Measurements from ENCODE around the gene OSBP2. TPM values are rescaled to one million over a fixed set of nuclear protein-coding genes. Genes with fewer than 3 reads are reported as not detected.

The OSBP2 gene
- total and polyA plus RNA-seq, 2 donors: 0.46 to 1.4 TPM

DNA sequence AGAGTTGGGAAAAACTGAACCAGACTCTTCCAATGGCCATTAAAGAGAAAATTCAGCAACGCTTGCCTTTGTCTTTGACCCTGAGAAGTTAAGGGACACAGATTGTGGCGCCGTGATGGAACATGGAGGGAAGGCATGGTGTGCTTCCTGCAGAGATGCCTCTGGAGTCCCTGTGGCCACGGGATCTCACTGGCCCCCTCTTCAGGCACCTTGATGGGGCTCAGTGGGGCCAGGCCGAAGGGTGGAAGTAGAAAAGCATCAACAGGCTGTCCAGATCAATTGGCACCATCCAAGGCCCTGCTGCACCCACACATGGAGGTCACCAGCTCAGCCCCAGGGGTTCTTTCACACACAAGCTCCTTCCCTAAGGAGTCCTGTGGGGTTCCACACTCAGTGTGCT lies 231.0 kb downstream of the OSBP2 start:
- Histone ChIP-seq H3K27me3 (ENCODE audit: control insufficient read depth in 2 of 2, insufficient read depth in 1 of 2, low read length in 1 of 2) (peaks cover 3 to 17% of the 10 kb centered on the region in 2 donors), H3K27ac (ENCODE audit: low read depth in 1 of 2, low read length in 1 of 2) (no peak overlapping the region), H3K4me3 (ENCODE audit: low read length in 2 of 2) (no peak overlapping the region), H3K9me3 (ENCODE audit: control insufficient read depth in 2 of 2, insufficient read depth in 1 of 2, low read length in 1 of 2) (peaks cover 0 to 4% of the 10 kb centered on the region in 2 donors), H3K4me1 (ENCODE audit: control insufficient read depth in 2 of 2, insufficient read depth in 2 of 2, low read length in 2 of 2) (peaks cover 0 to 9% of the 10 kb centered on the region in 2 donors), H3K36me3 (ENCODE audit: control insufficient read depth in 2 of 2, insufficient read depth in 2 of 2, low read length in 1 of 2) (peaks cover 39 to 40% of the 10 kb centered on the region in 2 donors)
- 98% methylated on average over 5 of the region's 5 CpGs for WGBS
- no peak for DNase-seq (ENCODE audit: low read depth in 6 of 9, low spot score in 9 of 9)

- H3K27ac ChIP-seq (ENCODE audit: low read depth in 1 of 2, low read length in 1 of 2): no peak overlapping the region
- WGBS: 97% methylated on average over 4 of the region's 4 CpGs
- H3K36me3 ChIP-seq (ENCODE audit: control insufficient read depth in 2 of 2, insufficient read depth in 2 of 2, low read length in 1 of 2): peaks cover 39 to 48% of the 10 kb centered on the region in 2 donors
- peaks cover 0 to 6% of the 10 kb centered on the region in 2 donors for H3K4me1 ChIP-seq (ENCODE audit: control insufficient read depth in 2 of 2, insufficient read depth in 2 of 2, low read length in 2 of 2)
- H3K4me3 ChIP-seq (ENCODE audit: low read length in 2 of 2): no peak overlapping the region
- peaks cover 0 to 4% of the 10 kb centered on the region in 2 donors for H3K9me3 ChIP-seq (ENCODE audit: control insufficient read depth in 2 of 2, insufficient read depth in 1 of 2, low read length in 1 of 2)
- H3K27me3 ChIP-seq (ENCODE audit: control insufficient read depth in 2 of 2, insufficient read depth in 1 of 2, low read length in 1 of 2): peaks cover 0 to 8% of the 10 kb centered on the region in 2 donors
- no peak for DNase-seq (ENCODE audit: low read depth in 6 of 9, low spot score in 9 of 9)
Observed at GRCh38 chr22:30926706-30927105, 232.0 kb downstream of the OSBP2 start.

DNA sequence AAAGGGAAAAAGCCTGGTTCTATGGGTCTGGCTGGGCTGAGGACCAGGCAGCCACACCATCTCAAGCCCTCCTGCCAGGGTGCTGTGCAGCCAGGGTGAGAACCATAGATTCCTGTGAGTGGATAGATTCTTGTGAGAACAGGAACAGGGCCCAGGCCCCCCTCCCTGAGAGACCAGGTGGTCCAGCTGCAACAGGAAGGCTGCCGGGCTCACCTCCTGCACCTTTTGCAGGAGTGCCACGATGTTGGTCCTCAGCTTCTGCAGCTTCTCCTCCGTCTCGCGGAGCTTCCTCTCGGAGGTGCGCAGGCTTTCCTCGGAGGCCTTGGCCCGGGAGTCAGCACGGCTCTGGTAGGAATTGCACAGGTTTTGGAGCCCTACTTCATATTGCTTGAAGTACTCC lies 233.1 kb downstream of the OSBP2 start:
- Histone ChIP-seq H3K4me3 (ENCODE audit: low read length in 2 of 2) (no peak overlapping the region), H3K36me3 (ENCODE audit: control insufficient read depth in 2 of 2, insufficient read depth in 2 of 2, low read length in 1 of 2) (peaks cover 48 to 59% of the 10 kb centered on the region in 2 donors), H3K4me1 (ENCODE audit: control insufficient read depth in 2 of 2, insufficient read depth in 2 of 2, low read length in 2 of 2) (no peaks in the 10 kb centered on the region), H3K27me3 (ENCODE audit: control insufficient read depth in 2 of 2, insufficient read depth in 1 of 2, low read length in 1 of 2) (no peaks in the 10 kb centered on the region), H3K9me3 (ENCODE audit: control insufficient read depth in 2 of 2, insufficient read depth in 1 of 2, low read length in 1 of 2) (no peaks in the 10 kb centered on the region), H3K27ac (ENCODE audit: low read depth in 1 of 2, low read length in 1 of 2) (no peak overlapping the region)
- WGBS: 97% methylated on average over 10 of the region's 10 CpGs
- DNase-seq (ENCODE audit: low read depth in 6 of 9, low spot score in 9 of 9): no peak

- H3K36me3 ChIP-seq (ENCODE audit: control insufficient read depth in 2 of 2, insufficient read depth in 2 of 2, low read length in 1 of 2): peaks cover 54 to 65% of the 10 kb centered on the region in 2 donors
- H3K4me1 ChIP-seq (ENCODE audit: control insufficient read depth in 2 of 2, insufficient read depth in 2 of 2, low read length in 2 of 2): no peaks in the 10 kb centered on the region
- DNase-seq (ENCODE audit: low read depth in 6 of 9, low spot score in 9 of 9): no peak
- WGBS: over 99% methylated on average over 6 of the region's 6 CpGs
- no peaks in the 10 kb centered on the region for H3K27me3 ChIP-seq (ENCODE audit: control insufficient read depth in 2 of 2, insufficient read depth in 1 of 2, low read length in 1 of 2)
- H3K27ac ChIP-seq (ENCODE audit: low read depth in 1 of 2, low read length in 1 of 2): no peak overlapping the region
- no peaks in the 10 kb centered on the region for H3K9me3 ChIP-seq (ENCODE audit: control insufficient read depth in 2 of 2, insufficient read depth in 1 of 2, low read length in 1 of 2)
- no peak overlapping the region for H3K4me3 ChIP-seq (ENCODE audit: low read length in 2 of 2)
Observed at GRCh38 chr22:30928401-30928800, 233.7 kb downstream of the OSBP2 start.

GRCh38 chr22:30930228-30930627 lies 235.6 kb downstream of the OSBP2 start:
- Histone ChIP-seq H3K27ac (ENCODE audit: low read depth in 1 of 2, low read length in 1 of 2) (no peak overlapping the region), H3K4me3 (ENCODE audit: low read length in 2 of 2) (no peak overlapping the region), H3K27me3 (ENCODE audit: control insufficient read depth in 2 of 2, insufficient read depth in 1 of 2, low read length in 1 of 2) (no peaks in the 10 kb centered on the region), H3K9me3 (ENCODE audit: control insufficient read depth in 2 of 2, insufficient read depth in 1 of 2, low read length in 1 of 2) (no peaks in the 10 kb centered on the region), H3K4me1 (ENCODE audit: control insufficient read depth in 2 of 2, insufficient read depth in 2 of 2, low read length in 2 of 2) (no peaks in the 10 kb centered on the region), H3K36me3 (ENCODE audit: control insufficient read depth in 2 of 2, insufficient read depth in 2 of 2, low read length in 1 of 2) (peaks cover 66 to 77% of the 10 kb centered on the region in 2 donors)
- no peak for DNase-seq (ENCODE audit: low read depth in 6 of 9, low spot score in 9 of 9)
- WGBS: over 99% methylated on average over 3 of the region's 3 CpGs

DNA sequence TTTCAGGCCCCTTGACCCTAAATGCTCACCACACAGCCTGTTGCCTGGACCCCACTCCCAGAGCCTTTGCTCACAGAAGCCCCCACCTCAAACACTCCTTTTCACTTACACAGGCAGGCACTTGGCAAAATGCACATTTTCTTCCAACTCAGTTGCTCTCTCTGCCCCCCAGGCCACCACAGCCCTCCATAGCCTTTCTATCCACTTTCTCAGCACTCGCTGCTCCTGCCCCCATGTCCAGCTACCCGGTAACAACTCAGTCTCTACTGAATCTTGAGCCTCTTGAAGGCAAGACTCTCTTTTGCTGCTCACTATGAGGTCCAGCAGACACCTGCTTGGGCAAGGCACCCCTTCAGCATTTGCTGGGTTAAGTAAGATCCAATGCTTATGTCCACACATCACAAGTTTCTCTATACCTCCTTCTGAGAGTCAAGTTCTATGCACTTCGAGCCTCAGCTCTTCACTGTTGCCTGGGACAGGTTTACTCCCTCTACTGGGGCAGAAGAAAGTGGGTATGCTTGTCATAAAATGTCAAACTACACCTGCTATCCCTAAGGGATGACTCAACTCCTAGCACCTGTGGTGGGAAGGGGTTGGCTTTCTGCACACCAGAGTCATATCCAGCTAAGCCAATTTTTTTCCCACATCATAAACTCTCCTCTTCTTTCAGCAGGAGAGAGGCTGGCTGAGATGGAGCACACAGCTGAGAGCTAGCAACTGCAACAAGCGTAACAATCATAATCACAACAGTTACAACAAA lies 237.0 kb downstream of the OSBP2 start:
- no peaks in the 10 kb centered on the region for H3K27me3 ChIP-seq (ENCODE audit: control insufficient read depth in 2 of 2, insufficient read depth in 1 of 2, low read length in 1 of 2)
- H3K36me3 ChIP-seq (ENCODE audit: control insufficient read depth in 2 of 2, insufficient read depth in 2 of 2, low read length in 1 of 2): peaks cover 61 to 79% of the 10 kb centered on the region in 2 donors
- 97% methylated on average over 4 of the region's 4 CpGs for WGBS
- no peak overlapping the region for H3K27ac ChIP-seq (ENCODE audit: low read depth in 1 of 2, low read length in 1 of 2)
- no peak overlapping the region for H3K4me3 ChIP-seq (ENCODE audit: low read length in 2 of 2)
- H3K9me3 ChIP-seq (ENCODE audit: control insufficient read depth in 2 of 2, insufficient read depth in 1 of 2, low read length in 1 of 2): no peaks in the 10 kb centered on the region
- no peak for DNase-seq (ENCODE audit: low read depth in 6 of 9, low spot score in 9 of 9)
- no peaks in the 10 kb centered on the region for H3K4me1 ChIP-seq (ENCODE audit: control insufficient read depth in 2 of 2, insufficient read depth in 2 of 2, low read length in 2 of 2)

DNA sequence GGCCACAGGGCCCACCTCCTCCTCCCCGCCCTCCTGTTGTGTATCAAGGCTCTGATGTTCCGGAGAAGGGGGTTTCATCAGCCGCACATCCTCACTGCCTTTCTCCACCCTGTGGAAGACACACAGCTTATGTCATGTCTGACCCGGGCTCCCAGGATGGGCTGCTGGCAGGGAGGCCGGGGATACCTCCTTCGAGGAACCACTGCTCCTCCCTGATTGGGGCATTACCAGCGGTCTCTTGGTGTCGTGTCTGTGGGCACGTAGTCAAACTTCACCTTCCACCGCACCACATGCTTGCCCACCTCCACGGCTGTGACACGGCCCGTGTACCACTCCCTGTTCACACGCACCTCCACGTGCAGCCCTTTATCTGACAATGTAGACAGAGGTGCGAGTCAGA lies 238.0 kb downstream of the OSBP2 start:
- no peaks in the 10 kb centered on the region for H3K27me3 ChIP-seq (ENCODE audit: control insufficient read depth in 2 of 2, insufficient read depth in 1 of 2, low read length in 1 of 2)
- no peak overlapping the region for H3K4me3 ChIP-seq (ENCODE audit: low read length in 2 of 2)
- H3K36me3 ChIP-seq (ENCODE audit: control insufficient read depth in 2 of 2, insufficient read depth in 2 of 2, low read length in 1 of 2): peaks cover 61 to 79% of the 10 kb centered on the region in 2 donors
- no peak overlapping the region for H3K27ac ChIP-seq (ENCODE audit: low read depth in 1 of 2, low read length in 1 of 2)
- H3K4me1 ChIP-seq (ENCODE audit: control insufficient read depth in 2 of 2, insufficient read depth in 2 of 2, low read length in 2 of 2): no peaks in the 10 kb centered on the region
- no peak for DNase-seq (ENCODE audit: low read depth in 6 of 9, low spot score in 9 of 9)
- H3K9me3 ChIP-seq (ENCODE audit: control insufficient read depth in 2 of 2, insufficient read depth in 1 of 2, low read length in 1 of 2): no peaks in the 10 kb centered on the region
- whole genome bisulfite sequencing: 98% methylated on average over 16 of the region's 16 CpGs

GRCh38 chr22:30933457-30933856 lies 238.8 kb downstream of the OSBP2 start:
- WGBS: 97% methylated on average over 7 of the region's 7 CpGs
- Histone ChIP-seq H3K27me3 (ENCODE audit: control insufficient read depth in 2 of 2, insufficient read depth in 1 of 2, low read length in 1 of 2) (no peaks in the 10 kb centered on the region), H3K27ac (ENCODE audit: low read depth in 1 of 2, low read length in 1 of 2) (no peak overlapping the region)

GRCh38 chr22:30934053-30934452 lies 239.4 kb downstream of the OSBP2 start:
- DNase-seq (ENCODE audit: low read depth in 6 of 9, low spot score in 9 of 9): no peak
- H3K36me3 ChIP-seq (ENCODE audit: control insufficient read depth in 2 of 2, insufficient read depth in 2 of 2, low read length in 1 of 2): peaks cover 60 to 73% of the 10 kb centered on the region in 2 donors
- no peaks in the 10 kb centered on the region for H3K27me3 ChIP-seq (ENCODE audit: control insufficient read depth in 2 of 2, insufficient read depth in 1 of 2, low read length in 1 of 2)
- 99% methylated on average over 8 of the region's 8 CpGs for WGBS
- H3K9me3 ChIP-seq (ENCODE audit: control insufficient read depth in 2 of 2, insufficient read depth in 1 of 2, low read length in 1 of 2): no peaks in the 10 kb centered on the region
- no peak overlapping the region for H3K4me3 ChIP-seq (ENCODE audit: low read length in 2 of 2)
- no peaks in the 10 kb centered on the region for H3K4me1 ChIP-seq (ENCODE audit: control insufficient read depth in 2 of 2, insufficient read depth in 2 of 2, low read length in 2 of 2)
- no peak overlapping the region for H3K27ac ChIP-seq (ENCODE audit: low read depth in 1 of 2, low read length in 1 of 2)

More at GRCh38 chr22:30933457-30933856, 238.8 kb downstream of the OSBP2 start:
- no peaks in the 10 kb centered on the region for H3K4me1 ChIP-seq (ENCODE audit: control insufficient read depth in 2 of 2, insufficient read depth in 2 of 2, low read length in 2 of 2)
- no peaks in the 10 kb centered on the region for H3K9me3 ChIP-seq (ENCODE audit: control insufficient read depth in 2 of 2, insufficient read depth in 1 of 2, low read length in 1 of 2)
- DNase-seq (ENCODE audit: low read depth in 6 of 9, low spot score in 9 of 9): no peak
- peaks cover 57 to 75% of the 10 kb centered on the region in 2 donors for H3K36me3 ChIP-seq (ENCODE audit: control insufficient read depth in 2 of 2, insufficient read depth in 2 of 2, low read length in 1 of 2)
- no peak overlapping the region for H3K4me3 ChIP-seq (ENCODE audit: low read length in 2 of 2)
